Upper lobe of right lung (tissue), 1 donor: ENCODE results near the gene MACF1. TPM values are rescaled to one million over a fixed set of nuclear protein-coding genes. Genes with fewer than 3 reads are reported as not detected.

Source experiments
- ATAC-seq: fragments of 200-7000 bp; cut with Tn5 transposase; one replicate; pipeline ENCODE4 v1.9.1; 2020; ENCODE audit warnings: mild to moderate bottlenecking, moderate library complexity
- DNase-seq: peaks from one replicate; pipeline ENCODE4 v3.0.0-alpha.2; 2020
- H3K27ac ChIP-seq: fragments of 200-600 bp; one replicate; pipeline ENCODE4 v1.8.0; 2022
- H3K27me3 ChIP-seq: fragments of 200-600 bp; one replicate; pipeline ENCODE4 v1.8.0; 2022; ENCODE audit warnings: mild to moderate bottlenecking
- H3K36me3 ChIP-seq: fragments of 200-600 bp; one replicate; pipeline ENCODE4 v1.8.0; 2022
- H3K4me1 ChIP-seq: fragments of 200-600 bp; one replicate; pipeline ENCODE4 v1.8.0; 2022
- H3K4me3 ChIP-seq: fragments of 200-600 bp; one replicate; pipeline ENCODE4 v1.8.0; 2022; ENCODE audit warnings: mild to moderate bottlenecking
- H3K9me3 ChIP-seq: fragments of 200-600 bp; one replicate; pipeline ENCODE4 v1.8.0; 2022
- intact Hi-C: fragments of 100-400 bp; cut with DNase I; formaldehyde crosslinking; loops from one replicate; pipeline ENCODE4 v1.11.0; 2022
- total RNA-seq: library from RNA; stranded (reverse); fragmentation: NEBNext Ultra II Directional; extraction: Animal tissue kit (Norgen Biotek cat#: 25700); gene quantifications from one replicate; pipeline ENCODE4 v1.2.1, GENCODE V29; 2021
- TF ChIP-seq, protein P1 (sequence below): fragments of 200-600 bp; IDR thresholded peaks from one replicate; pipeline ENCODE4 v1.8.0; 2022; ENCODE audit warnings: antibody characterized with exemption
- donor health status: DM: no; HTN: yes; CAD: no; lungs with severe emphysema.

MACF1 gene
- total RNA-seq, 1 donor from 2014 or later, result 814 TPM

DNA sequence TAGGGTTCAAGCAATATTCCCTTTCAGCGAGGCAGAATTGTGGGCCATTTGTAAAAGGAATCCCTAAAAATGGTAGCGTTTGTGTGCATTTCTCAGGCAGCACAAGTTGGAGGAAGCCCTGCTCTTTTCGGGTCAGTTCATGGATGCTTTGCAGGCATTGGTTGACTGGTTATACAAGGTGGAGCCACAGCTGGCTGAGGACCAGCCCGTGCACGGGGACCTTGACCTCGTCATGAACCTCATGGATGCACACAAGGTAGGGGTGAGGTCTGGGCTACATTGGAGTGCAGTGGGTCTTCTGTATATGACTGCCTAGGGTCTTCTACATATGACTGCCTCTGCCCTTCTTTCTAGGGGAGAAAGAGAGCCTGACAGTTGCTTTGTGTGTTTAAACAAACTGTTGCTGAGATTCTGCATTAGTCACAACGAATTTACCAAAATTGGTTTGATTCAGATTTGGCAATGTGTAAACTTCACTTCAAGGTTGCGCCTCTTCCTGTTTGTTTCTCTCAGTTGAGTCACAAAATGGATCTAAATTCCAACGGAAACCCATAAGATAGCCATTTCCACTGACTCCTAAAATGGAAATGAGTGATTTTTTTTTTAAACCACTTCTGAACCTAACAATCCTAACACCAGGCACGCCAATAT, 246.6 kb downstream of the MACF1 start:
- Histone ChIP-seq H3K27me3 (no peaks in the 10 kb centered on the region), H3K4me3 (no peak overlapping the region), H3K4me1 (no peaks in the 10 kb centered on the region), H3K9me3 (no peaks in the 10 kb centered on the region), H3K27ac (no peak overlapping the region), H3K36me3 (peaks cover 100% of the 10 kb centered on the region)
- intact Hi-C loops, result no loop called here
- no peak for DNase-seq
- ATAC-seq, result no peak
- TF ChIP-seq, protein P1, sequence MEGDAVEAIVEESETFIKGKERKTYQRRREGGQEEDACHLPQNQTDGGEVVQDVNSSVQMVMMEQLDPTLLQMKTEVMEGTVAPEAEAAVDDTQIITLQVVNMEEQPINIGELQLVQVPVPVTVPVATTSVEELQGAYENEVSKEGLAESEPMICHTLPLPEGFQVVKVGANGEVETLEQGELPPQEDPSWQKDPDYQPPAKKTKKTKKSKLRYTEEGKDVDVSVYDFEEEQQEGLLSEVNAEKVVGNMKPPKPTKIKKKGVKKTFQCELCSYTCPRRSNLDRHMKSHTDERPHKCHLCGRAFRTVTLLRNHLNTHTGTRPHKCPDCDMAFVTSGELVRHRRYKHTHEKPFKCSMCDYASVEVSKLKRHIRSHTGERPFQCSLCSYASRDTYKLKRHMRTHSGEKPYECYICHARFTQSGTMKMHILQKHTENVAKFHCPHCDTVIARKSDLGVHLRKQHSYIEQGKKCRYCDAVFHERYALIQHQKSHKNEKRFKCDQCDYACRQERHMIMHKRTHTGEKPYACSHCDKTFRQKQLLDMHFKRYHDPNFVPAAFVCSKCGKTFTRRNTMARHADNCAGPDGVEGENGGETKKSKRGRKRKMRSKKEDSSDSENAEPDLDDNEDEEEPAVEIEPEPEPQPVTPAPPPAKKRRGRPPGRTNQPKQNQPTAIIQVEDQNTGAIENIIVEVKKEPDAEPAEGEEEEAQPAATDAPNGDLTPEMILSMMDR, result no peak

DNA sequence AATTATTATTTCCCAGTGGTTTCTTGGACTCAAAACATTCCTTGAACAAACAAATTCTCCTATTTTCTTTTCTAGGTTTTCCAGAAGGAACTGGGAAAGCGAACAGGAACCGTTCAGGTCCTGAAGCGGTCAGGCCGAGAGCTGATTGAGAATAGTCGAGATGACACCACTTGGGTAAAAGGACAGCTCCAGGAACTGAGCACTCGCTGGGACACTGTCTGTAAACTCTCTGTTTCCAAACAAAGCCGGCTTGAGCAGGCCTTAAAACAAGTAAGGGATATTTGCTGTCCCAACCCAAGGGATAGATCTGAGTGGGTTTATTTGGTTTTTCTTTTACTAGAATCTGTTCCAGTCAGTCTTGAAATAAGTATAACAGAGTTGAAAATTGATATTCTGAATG, 247.6 kb downstream of the MACF1 start:
- no peaks in the 10 kb centered on the region for H3K9me3 ChIP-seq
- peaks cover 100% of the 10 kb centered on the region for H3K36me3 ChIP-seq
- DNase-seq (no peak), ATAC-seq (no peak)
- no peak overlapping the region for H3K4me3 ChIP-seq
- TF ChIP-seq, protein P1, result no peak
- intact Hi-C loops, result no loop called here
- H3K4me1 ChIP-seq, result no peaks in the 10 kb centered on the region
- H3K27me3 ChIP-seq, result no peaks in the 10 kb centered on the region
- H3K27ac ChIP-seq, result no peak overlapping the region

DNA sequence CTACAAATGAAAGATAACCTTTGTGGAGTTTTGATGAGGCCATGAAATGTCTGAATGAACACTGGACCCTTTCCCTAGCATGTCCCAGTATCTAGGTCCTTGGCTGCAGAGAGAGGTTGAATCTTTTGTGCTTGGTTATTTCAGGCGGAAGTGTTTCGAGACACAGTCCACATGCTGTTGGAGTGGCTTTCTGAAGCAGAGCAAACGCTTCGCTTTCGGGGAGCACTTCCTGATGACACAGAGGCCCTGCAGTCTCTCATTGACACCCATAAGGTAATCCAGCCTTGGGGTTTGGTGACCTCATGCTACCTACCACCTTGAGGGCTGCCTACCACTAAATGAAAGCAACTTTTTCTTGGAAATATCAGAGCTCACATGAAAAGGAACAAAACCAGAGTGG, 248.0 kb downstream of the MACF1 start:
- TF ChIP-seq, protein P1, result no peak
- DNase-seq, result no peak
- intact Hi-C loops, result no loop called here
- H3K4me1 ChIP-seq, result no peaks in the 10 kb centered on the region
- H3K36me3 ChIP-seq, result peaks cover 100% of the 10 kb centered on the region
- no peak for ATAC-seq
- no peaks in the 10 kb centered on the region for H3K9me3 ChIP-seq
- H3K27me3 ChIP-seq, result no peaks in the 10 kb centered on the region
- H3K4me3 ChIP-seq, result no peak overlapping the region
- H3K27ac ChIP-seq, result no peak overlapping the region

DNA sequence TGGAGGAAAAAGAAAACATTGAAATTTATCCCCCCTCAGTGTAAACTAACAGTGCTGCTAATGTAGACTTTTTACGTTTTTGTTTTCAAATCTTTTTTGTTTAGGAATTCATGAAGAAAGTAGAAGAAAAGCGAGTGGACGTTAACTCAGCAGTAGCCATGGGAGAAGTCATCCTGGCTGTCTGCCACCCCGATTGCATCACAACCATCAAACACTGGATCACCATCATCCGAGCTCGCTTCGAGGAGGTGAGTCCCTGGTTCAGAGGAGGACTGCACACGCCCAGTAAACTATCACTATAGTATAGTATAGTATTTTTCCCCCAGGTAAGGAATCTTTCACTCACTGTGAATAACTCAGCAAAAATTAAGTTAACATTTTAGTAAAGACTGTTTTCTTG, 249.1 kb downstream of the MACF1 start:
- Histone ChIP-seq H3K4me1 (no peaks in the 10 kb centered on the region), H3K27me3 (no peaks in the 10 kb centered on the region), H3K9me3 (no peaks in the 10 kb centered on the region), H3K4me3 (no peak overlapping the region), H3K36me3 (peaks cover 100% of the 10 kb centered on the region), H3K27ac (no peak overlapping the region)
- peak; percentile 76 for DNase-seq
- peak; percentile 62 for ATAC-seq
- TF ChIP-seq, protein P1, result no peak
- intact Hi-C loops, result no loop called here

DNA sequence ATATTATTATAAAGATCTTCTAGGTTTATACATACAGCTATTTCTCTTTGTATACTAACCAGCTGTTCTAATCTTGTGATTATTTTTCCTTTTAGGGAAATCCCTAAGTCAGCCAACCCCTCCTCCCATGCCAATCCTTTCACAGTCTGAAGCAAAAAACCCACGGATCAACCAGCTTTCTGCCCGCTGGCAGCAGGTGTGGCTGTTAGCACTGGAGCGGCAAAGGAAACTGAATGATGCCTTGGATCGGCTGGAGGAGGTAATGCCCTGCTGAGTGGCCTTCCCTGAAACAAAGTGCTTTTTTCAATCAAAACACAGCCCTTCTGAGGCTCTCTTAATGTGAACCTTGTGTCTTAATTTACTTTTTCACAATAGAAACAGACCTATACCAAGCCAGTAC, 254.5 kb downstream of the MACF1 start:
- Histone ChIP-seq H3K27me3 (no peaks in the 10 kb centered on the region), H3K36me3 (peaks cover 100% of the 10 kb centered on the region), H3K4me1 (no peaks in the 10 kb centered on the region), H3K9me3 (no peaks in the 10 kb centered on the region), H3K27ac (no peak overlapping the region), H3K4me3 (no peak overlapping the region)
- DNase-seq, result no peak
- TF ChIP-seq, protein P1, result no peak
- intact Hi-C loops, result no loop called here
- no peak for ATAC-seq

DNA sequence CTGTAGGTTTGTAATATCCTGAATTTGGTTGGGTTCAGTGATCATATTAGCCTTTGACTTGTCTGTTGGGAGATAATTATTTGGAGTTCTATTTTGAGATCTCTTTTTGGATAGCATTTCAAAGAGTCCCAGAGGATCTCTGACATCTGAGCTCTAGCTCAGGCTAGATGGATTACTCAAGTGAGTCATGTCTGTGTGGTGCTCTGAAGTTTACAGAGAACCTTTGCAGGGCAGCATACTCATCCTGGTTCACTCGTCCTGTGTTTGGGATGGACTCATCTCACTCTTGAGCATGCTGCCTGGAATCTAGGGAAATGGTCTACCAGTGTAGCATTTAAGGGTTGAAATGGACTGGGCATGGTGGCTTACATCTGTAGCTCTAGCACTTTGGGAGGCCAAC, 257.6 kb downstream of the MACF1 start:
- ATAC-seq, result no peak
- H3K4me1 ChIP-seq, result no peaks in the 10 kb centered on the region
- H3K9me3 ChIP-seq, result no peaks in the 10 kb centered on the region
- no peaks in the 10 kb centered on the region for H3K27me3 ChIP-seq
- TF ChIP-seq, protein P1, result no peak
- DNase-seq, result no peak
- no peak overlapping the region for H3K4me3 ChIP-seq
- intact Hi-C loops, result no loop called here
- peaks cover 100% of the 10 kb centered on the region for H3K36me3 ChIP-seq
- H3K27ac ChIP-seq, result no peak overlapping the region
